Measurements from ENCODE around the gene FGGY. TPM values are rescaled to one million over a fixed set of nuclear protein-coding genes. Genes with fewer than 3 reads are reported as not detected.
"Not testable (repeated sequence)": the region's sequence is repeated elsewhere in the genome, so short reads cannot be mapped to it uniquely, and the experiment has no call there.

Gene FGGY
- total RNA-seq, 2 experiments from 2014 or later, result 11.9 to 13.6 TPM

GRCh38 chr1:59526240-59526639 lies 229.3 kb downstream of the FGGY start:
- no peak for DNase-seq
- ChIA-PET POLR2A (no interaction called here), CTCF (no interaction called here)
- Mint-ChIP-seq H3K4me3 (no peak overlapping the region), H3K4me1 (ENCODE audit: low read depth) (no peaks in the 10 kb centered on the region), H3K27me3 (no peaks in the 10 kb centered on the region), H3K9me3 (no peaks in the 10 kb centered on the region), H3K27ac (no peak overlapping the region), H3K36me3 (ENCODE audit: low read depth) (no peaks in the 10 kb centered on the region)
- intact Hi-C loops (cut with micrococcal nuclease), result no loop called here
- no peak for ATAC-seq
- TF ChIP-seq, protein P1, sequence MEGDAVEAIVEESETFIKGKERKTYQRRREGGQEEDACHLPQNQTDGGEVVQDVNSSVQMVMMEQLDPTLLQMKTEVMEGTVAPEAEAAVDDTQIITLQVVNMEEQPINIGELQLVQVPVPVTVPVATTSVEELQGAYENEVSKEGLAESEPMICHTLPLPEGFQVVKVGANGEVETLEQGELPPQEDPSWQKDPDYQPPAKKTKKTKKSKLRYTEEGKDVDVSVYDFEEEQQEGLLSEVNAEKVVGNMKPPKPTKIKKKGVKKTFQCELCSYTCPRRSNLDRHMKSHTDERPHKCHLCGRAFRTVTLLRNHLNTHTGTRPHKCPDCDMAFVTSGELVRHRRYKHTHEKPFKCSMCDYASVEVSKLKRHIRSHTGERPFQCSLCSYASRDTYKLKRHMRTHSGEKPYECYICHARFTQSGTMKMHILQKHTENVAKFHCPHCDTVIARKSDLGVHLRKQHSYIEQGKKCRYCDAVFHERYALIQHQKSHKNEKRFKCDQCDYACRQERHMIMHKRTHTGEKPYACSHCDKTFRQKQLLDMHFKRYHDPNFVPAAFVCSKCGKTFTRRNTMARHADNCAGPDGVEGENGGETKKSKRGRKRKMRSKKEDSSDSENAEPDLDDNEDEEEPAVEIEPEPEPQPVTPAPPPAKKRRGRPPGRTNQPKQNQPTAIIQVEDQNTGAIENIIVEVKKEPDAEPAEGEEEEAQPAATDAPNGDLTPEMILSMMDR (IDR thresholded peaks at IDR 0.05), result no peak

GRCh38 chr1:59528471-59528870 lies 231.6 kb downstream of the FGGY start:
- DNase-seq, result no peak
- no peak overlapping the region for H3K27ac Mint-ChIP-seq
- ATAC-seq, result no peak
- ChIA-PET POLR2A (no interaction called here), CTCF (interaction anchor here (1.0 kb wide), 1 partner anchor 50 kb away, joined by 3 read pairs; no protein-coding TSS in a partner anchor)
- no peaks in the 10 kb centered on the region for H3K4me1 Mint-ChIP-seq (ENCODE audit: low read depth)
- TF ChIP-seq, protein P1 (IDR thresholded peaks at IDR 0.05), result no peak
- intact Hi-C loops (cut with micrococcal nuclease), result no loop called here
- H3K27me3 Mint-ChIP-seq, result no peaks in the 10 kb centered on the region
- no peaks in the 10 kb centered on the region for H3K9me3 Mint-ChIP-seq
- peaks cover 2% of the 10 kb centered on the region for H3K36me3 Mint-ChIP-seq (ENCODE audit: low read depth)
- H3K4me3 Mint-ChIP-seq, result no peak overlapping the region

GRCh38 chr1:59528900-59529299 lies 232.0 kb downstream of the FGGY start:
- DNase-seq, result no peak
- H3K4me1 Mint-ChIP-seq (ENCODE audit: low read depth), result no peaks in the 10 kb centered on the region
- intact Hi-C loops (cut with micrococcal nuclease), result no loop called here
- POLR2A ChIA-PET, result no interaction called here
- peaks cover 2% of the 10 kb centered on the region for H3K36me3 Mint-ChIP-seq (ENCODE audit: low read depth)
- H3K9me3 Mint-ChIP-seq, result no peaks in the 10 kb centered on the region
- CTCF ChIA-PET, result interaction anchor here (1.0 kb wide), 1 partner anchor 49 kb away, joined by 3 read pairs; no protein-coding TSS in a partner anchor
- no peak for ATAC-seq
- no peaks in the 10 kb centered on the region for H3K27me3 Mint-ChIP-seq
- H3K27ac Mint-ChIP-seq, result no peak overlapping the region
- TF ChIP-seq, protein P1 (IDR thresholded peaks at IDR 0.05), result no peak
- H3K4me3 Mint-ChIP-seq, result no peak overlapping the region

- ATAC-seq (no peak), DNase-seq (no peak)
- ChIA-PET CTCF (no interaction called here), POLR2A (interaction anchor here (1.0 kb wide), 1 partner anchor 31 kb away, joined by 3 read pairs; no protein-coding TSS in a partner anchor)
- Mint-ChIP-seq H3K4me3 (no peak overlapping the region), H3K9me3 (no peaks in the 10 kb centered on the region), H3K27me3 (no peaks in the 10 kb centered on the region), H3K36me3 (ENCODE audit: low read depth) (peaks cover 2% of the 10 kb centered on the region), H3K4me1 (ENCODE audit: low read depth) (no peaks in the 10 kb centered on the region), H3K27ac (no peak overlapping the region)
- TF ChIP-seq, protein P1 (IDR thresholded peaks at IDR 0.05), result no peak
- intact Hi-C loops (cut with micrococcal nuclease), result no loop called here
These were observed 233.2 kb downstream of the FGGY start for GRCh38 chr1:59530119-59530518.

GRCh38 chr1:59532102-59532501 lies 235.2 kb downstream of the FGGY start:
- no peak overlapping the region for H3K4me3 Mint-ChIP-seq
- no peak for ATAC-seq
- no peak overlapping the region for H3K27ac Mint-ChIP-seq
- ChIA-PET POLR2A (no interaction called here), CTCF (no interaction called here)
- TF ChIP-seq, protein P1 (IDR thresholded peaks at IDR 0.05), result no peak
- no peaks in the 10 kb centered on the region for H3K27me3 Mint-ChIP-seq
- intact Hi-C loops (cut with micrococcal nuclease), result no loop called here
- DNase-seq, result no peak
- H3K9me3 Mint-ChIP-seq, result no peaks in the 10 kb centered on the region
- no peaks in the 10 kb centered on the region for H3K4me1 Mint-ChIP-seq (ENCODE audit: low read depth)
- H3K36me3 Mint-ChIP-seq (ENCODE audit: low read depth), result peaks cover 2% of the 10 kb centered on the region

DNA sequence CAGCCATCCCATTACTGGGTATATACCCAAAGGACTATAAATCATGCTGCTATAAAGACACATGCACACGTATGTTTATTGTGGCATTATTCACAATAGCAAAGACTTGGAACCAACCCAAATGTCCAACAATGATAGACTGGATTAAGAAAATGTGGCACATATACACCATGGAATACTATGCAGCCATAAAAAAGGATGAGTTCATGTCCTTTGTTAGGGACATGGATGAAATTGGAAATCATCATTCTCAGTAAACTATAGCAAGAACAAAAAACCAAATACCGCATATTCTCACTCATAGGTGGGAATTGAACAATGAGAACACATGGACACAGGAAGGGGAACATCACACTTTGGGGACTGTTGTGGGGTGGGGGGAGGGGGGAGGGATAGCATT lies 241.6 kb downstream of the FGGY start:
- H3K4me1 Mint-ChIP-seq (ENCODE audit: low read depth); H3K36me3 Mint-ChIP-seq (ENCODE audit: low read depth); H3K27ac Mint-ChIP-seq; H3K4me3 Mint-ChIP-seq; ATAC-seq; CTCF ChIA-PET; intact Hi-C loops (cut with micrococcal nuclease); DNase-seq; POLR2A ChIA-PET; H3K27me3 Mint-ChIP-seq; H3K9me3 Mint-ChIP-seq: not testable (repeated sequence)
